OCI-LY1 (cell line): ENCODE results near the gene SMAD7.

Experiments
- H2AFZ ChIP-seq: fragments of 200-600 bp; sonication (generic), shearing (Covaris generic); 2 replicates; pipeline ENCODE4 v1.6.0; 2014; ENCODE audit warnings: antibody characterized with exemption, mild to moderate bottlenecking, low read length
- H3F3A ChIP-seq: fragments of 200-600 bp; sonication (generic), shearing (Covaris generic); 2 replicates; pipeline ENCODE4 v1.6.0; 2014; ENCODE audit warnings: mild to moderate bottlenecking, antibody characterized with exemption, low read length, moderate library complexity; ENCODE audit not compliant: insufficient read depth
- H3K27ac ChIP-seq: fragments of 200-600 bp; sonication (generic); 2 replicates; pipeline ENCODE4 v1.5.1; 2014; ENCODE audit warnings: low read length, mixed run types, mild to moderate bottlenecking, low read depth; ENCODE audit not compliant: poor library complexity, severe bottlenecking
- H3K27me3 ChIP-seq: fragments of 200-600 bp; sonication (generic); 2 replicates; pipeline ENCODE4 v1.6.0; 2014; ENCODE audit warnings: antibody characterized with exemption, mild to moderate bottlenecking, low read length, moderate library complexity; ENCODE audit not compliant: insufficient read depth
- H3K36me3 ChIP-seq: fragments of 200-600 bp; sonication (generic); 2 replicates; pipeline ENCODE4 v1.6.1; 2014; ENCODE audit warnings: mild to moderate bottlenecking, antibody characterized with exemption, low read length, moderate library complexity, mixed read lengths; ENCODE audit not compliant: insufficient read depth
- H3K4me1 ChIP-seq: fragments of 200-600 bp; sonication (generic); 2 replicates; pipeline ENCODE4 v1.5.1; 2014; ENCODE audit warnings: mild to moderate bottlenecking, low read length, moderate library complexity; ENCODE audit not compliant: insufficient read depth, severe bottlenecking
- H3K4me2 ChIP-seq: fragments of 200-600 bp; sonication (generic), shearing (Covaris generic); 2 replicates; pipeline ENCODE4 v1.6.1; 2014; ENCODE audit warnings: low read length
- H3K4me3 ChIP-seq: fragments of 200-600 bp; sonication (generic); 2 replicates; pipeline ENCODE4 v1.5.1; 2014; ENCODE audit warnings: low read length, low read depth, mild to moderate bottlenecking, mixed read lengths; ENCODE audit not compliant: poor library complexity, severe bottlenecking
- H3K79me2 ChIP-seq: fragments of 200-600 bp; shearing (Covaris generic); 2 replicates; pipeline ENCODE4 v1.6.1; 2016; ENCODE audit warnings: mixed run types, low read length, mixed read lengths; ENCODE audit not compliant: insufficient read depth
- H3K9ac ChIP-seq: fragments of 200-600 bp; sonication (generic), shearing (Covaris generic); 2 replicates; pipeline ENCODE4 v1.6.1; 2014; ENCODE audit warnings: mild to moderate bottlenecking, low read length, mixed read lengths
- H3K9me2 ChIP-seq: fragments of 200-600 bp; sonication (generic), shearing (Covaris generic); 2 replicates; pipeline ENCODE4 v1.6.1; 2014; ENCODE audit warnings: low read depth, mild to moderate bottlenecking, low read length, mixed read lengths
- H3K9me3 ChIP-seq: fragments of 200-600 bp; shearing (Covaris generic); 2 replicates; pipeline ENCODE4 v1.6.1; 2014; ENCODE audit warnings: low read length, mixed read lengths
- H4K20me1 ChIP-seq: fragments of 200-600 bp; sonication (generic), shearing (Covaris generic); 2 replicates; pipeline ENCODE4 v1.6.0; 2016; ENCODE audit warnings: mild to moderate bottlenecking, low read length; ENCODE audit not compliant: insufficient read depth
- EZH2 ChIP-seq: fragments of 200-600 bp; sonication (generic), shearing (Covaris generic); IDR thresholded peaks from 2 replicates; pipeline ENCODE4 v1.8.0; 2017; ENCODE audit warnings: borderline replicate concordance, mixed run types, mild to moderate bottlenecking, antibody characterized with exemption, low read length, moderate library complexity, mixed read lengths
- TF ChIP-seq, protein P1 (sequence below): fragments of 200-600 bp; sonication (generic), shearing (Covaris generic); IDR thresholded peaks from 2 replicates; pipeline ENCODE4 v1.5.1; 2017; ENCODE audit warnings: mild to moderate bottlenecking, antibody characterized with exemption, low read length, moderate library complexity, mixed read lengths

Gene SMAD7

DNA sequence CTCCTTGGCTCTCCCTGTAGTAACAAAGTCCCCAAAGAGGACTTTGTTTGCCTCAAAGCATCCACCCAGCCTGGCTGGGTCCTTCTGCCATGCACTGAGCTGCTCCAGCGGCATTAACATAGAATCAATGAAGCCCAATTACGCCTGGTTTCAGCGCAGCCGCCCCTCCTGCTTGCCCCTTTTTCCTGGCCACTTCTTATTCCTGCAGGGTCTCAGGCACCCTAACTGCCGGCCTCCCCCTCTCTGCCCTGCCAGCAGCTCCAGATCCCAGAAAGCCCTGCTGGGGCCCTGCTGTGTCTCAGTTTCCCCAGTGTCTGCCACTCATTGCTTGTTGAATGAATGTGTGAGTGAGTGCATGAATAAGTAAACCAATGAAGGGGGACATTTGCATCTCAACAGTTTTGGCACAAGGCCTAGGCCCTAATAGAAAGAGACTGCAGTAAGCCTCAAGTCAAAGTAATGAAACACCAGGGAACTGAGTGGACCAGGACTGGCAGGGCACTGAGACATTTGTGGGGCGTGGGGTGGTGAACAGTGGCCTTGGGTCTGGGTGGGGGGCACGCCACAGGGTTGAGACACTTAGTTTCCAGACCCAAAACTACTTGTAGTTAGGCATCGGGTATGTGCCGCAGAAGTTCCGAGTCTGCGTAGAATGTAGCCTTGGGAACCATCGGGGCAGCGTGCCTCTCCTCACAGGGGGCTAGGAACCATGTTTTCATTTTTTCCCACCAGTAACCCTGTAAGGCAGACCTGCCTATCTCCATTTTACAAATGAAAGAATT lies 60.6 kb downstream of the SMAD7 start:
- Histone ChIP-seq H3K27ac (no peak overlapping the region), H3K9ac (no peak overlapping the region), H3K9me2 (no peaks in the 10 kb centered on the region), H4K20me1 (no peaks in the 10 kb centered on the region), H3K9me3 (no peaks in the 10 kb centered on the region), H3K36me3 (no peaks in the 10 kb centered on the region), H3K4me1 (no peaks in the 10 kb centered on the region), H3K79me2 (no peaks in the 10 kb centered on the region), H3F3A (no peaks in the 10 kb centered on the region), H3K4me2 (no peak overlapping the region), H3K4me3 (no peak overlapping the region), H2AFZ (no peak overlapping the region), H3K27me3 (no peaks in the 10 kb centered on the region; the same call in 1 of the 2 replicates)
- TF ChIP-seq, protein P1, sequence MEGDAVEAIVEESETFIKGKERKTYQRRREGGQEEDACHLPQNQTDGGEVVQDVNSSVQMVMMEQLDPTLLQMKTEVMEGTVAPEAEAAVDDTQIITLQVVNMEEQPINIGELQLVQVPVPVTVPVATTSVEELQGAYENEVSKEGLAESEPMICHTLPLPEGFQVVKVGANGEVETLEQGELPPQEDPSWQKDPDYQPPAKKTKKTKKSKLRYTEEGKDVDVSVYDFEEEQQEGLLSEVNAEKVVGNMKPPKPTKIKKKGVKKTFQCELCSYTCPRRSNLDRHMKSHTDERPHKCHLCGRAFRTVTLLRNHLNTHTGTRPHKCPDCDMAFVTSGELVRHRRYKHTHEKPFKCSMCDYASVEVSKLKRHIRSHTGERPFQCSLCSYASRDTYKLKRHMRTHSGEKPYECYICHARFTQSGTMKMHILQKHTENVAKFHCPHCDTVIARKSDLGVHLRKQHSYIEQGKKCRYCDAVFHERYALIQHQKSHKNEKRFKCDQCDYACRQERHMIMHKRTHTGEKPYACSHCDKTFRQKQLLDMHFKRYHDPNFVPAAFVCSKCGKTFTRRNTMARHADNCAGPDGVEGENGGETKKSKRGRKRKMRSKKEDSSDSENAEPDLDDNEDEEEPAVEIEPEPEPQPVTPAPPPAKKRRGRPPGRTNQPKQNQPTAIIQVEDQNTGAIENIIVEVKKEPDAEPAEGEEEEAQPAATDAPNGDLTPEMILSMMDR = no peak
- TF ChIP-seq EZH2 = no peak

GRCh38 chr18:48889115-48889941 lies 61.4 kb downstream of the SMAD7 start:
- H3K9me2 ChIP-seq = no peaks in the 10 kb centered on the region
- no peak overlapping the region for H3K27ac ChIP-seq
- no peak overlapping the region for H3K9ac ChIP-seq
- no peaks in the 10 kb centered on the region for H4K20me1 ChIP-seq
- TF ChIP-seq, protein P1 = no peak
- TF ChIP-seq EZH2 = no peak
- no peak overlapping the region for H3K4me3 ChIP-seq
- no peaks in the 10 kb centered on the region for H3K4me1 ChIP-seq
- no peaks in the 10 kb centered on the region for H3K9me3 ChIP-seq
- H3K4me2 ChIP-seq = no peak overlapping the region
- no peaks in the 10 kb centered on the region for H3K79me2 ChIP-seq
- no peaks in the 10 kb centered on the region for H3F3A ChIP-seq
- H2AFZ ChIP-seq = no peak overlapping the region
- no peaks in the 10 kb centered on the region; the same call in 1 of the 2 replicates for H3K27me3 ChIP-seq
- H3K36me3 ChIP-seq = no peaks in the 10 kb centered on the region

DNA sequence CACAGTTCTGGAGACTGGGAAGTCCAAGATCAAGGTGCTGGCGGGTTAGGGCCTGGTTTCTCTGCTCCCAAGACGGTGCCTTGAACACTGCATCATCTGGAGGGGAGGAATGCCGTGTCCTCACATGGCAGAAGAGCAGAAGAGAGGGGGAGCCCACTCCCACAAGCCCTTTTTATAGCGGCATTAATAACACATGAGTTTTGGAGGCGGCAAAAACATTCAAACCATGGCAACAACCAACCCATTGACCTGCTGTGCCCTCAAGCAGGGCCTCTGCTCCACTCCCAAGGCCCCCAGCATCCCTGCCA lies 62.0 kb downstream of the SMAD7 start:
- H3F3A ChIP-seq = no peaks in the 10 kb centered on the region
- no peak overlapping the region for H3K4me3 ChIP-seq
- H3K27ac ChIP-seq = no peak overlapping the region
- H3K9me3 ChIP-seq = no peaks in the 10 kb centered on the region
- no peak overlapping the region for H2AFZ ChIP-seq
- no peaks in the 10 kb centered on the region for H3K4me1 ChIP-seq
- H3K9ac ChIP-seq = no peak overlapping the region
- H4K20me1 ChIP-seq = no peaks in the 10 kb centered on the region
- H3K4me2 ChIP-seq = no peak overlapping the region
- H3K9me2 ChIP-seq = no peaks in the 10 kb centered on the region
- H3K79me2 ChIP-seq = no peaks in the 10 kb centered on the region
- no peaks in the 10 kb centered on the region for H3K36me3 ChIP-seq
- no peaks in the 10 kb centered on the region; the same call in 1 of the 2 replicates for H3K27me3 ChIP-seq
- TF ChIP-seq, protein P1 = no peak
- TF ChIP-seq EZH2 = no peak
